Vagina (tissue), 2 donors: ENCODE measurements around the gene PARD6A. TPM values are rescaled to one million over a fixed set of nuclear protein-coding genes. Genes with fewer than 3 reads are reported as not detected.

Experiments
- DNase-seq, 2 donors: peaks; one replicate each; pipeline ENCODE4 v3.0.0-alpha.2; 2017; ENCODE audit errors: extremely low spot score in 2 of 2
- H3K27ac ChIP-seq: fragments of 200-600 bp; sonication (generic); one replicate; pipeline ENCODE4 v1.5.1; 2019
- H3K27me3 ChIP-seq: fragments of 200-600 bp; sonication (generic); one replicate; pipeline ENCODE4 v1.5.1; 2019
- H3K36me3 ChIP-seq, 2 donors: fragments of 200-600 bp; sonication (generic); one replicate each; pipeline ENCODE4 v1.5.1; 2017 to 2019
- H3K4me1 ChIP-seq: fragments of 200-600 bp; sonication (generic); one replicate; pipeline ENCODE4 v1.5.1; 2019
- H3K4me3 ChIP-seq, 2 donors: fragments of 200-600 bp; sonication (generic); 1 replicate in 1 of 2; 2 replicates in 1 of 2; pipeline ENCODE4 v1.5.1; 2016 to 2019
- H3K9me3 ChIP-seq: fragments of 200-600 bp; sonication (generic); one replicate; pipeline ENCODE4 v1.5.1; 2019
- POLR2A ChIP-seq, 2 donors: fragments of 450-650 bp; IDR thresholded peaks; one replicate each; pipeline ENCODE4 v1.6.1; 2017; ENCODE audit warnings: antibody characterized with exemption in 2 of 2, mild to moderate bottlenecking in 2 of 2, moderate library complexity in 2 of 2
- POLR2AphosphoS5 ChIP-seq, 2 donors: sonication (generic); formaldehyde crosslinking; IDR thresholded peaks; one replicate each; pipeline ENCODE4 v1.9.0; 2017; ENCODE audit warnings: antibody characterized with exemption in 2 of 2, mild to moderate bottlenecking in 2 of 2, low read depth in 1 of 2; ENCODE audit not compliant: insufficient read depth in 1 of 2
- intact Hi-C: fragments of 100-400 bp; cut with DNase I; formaldehyde crosslinking; loops from one replicate; pipeline ENCODE4 v1.15.1; 2023
- total RNA-seq: library from RNA; depleted of rRNA; stranded (reverse); fragments of >200 nt; gene quantifications from one replicate; pipeline ENCODE4 v1.2.3, GENCODE V29; 2016
- TF ChIP-seq, protein P1 (sequence below), 3 experiments: fragments of 450-650 bp in 2 of 3; fragments of 200-600 bp in 1 of 3; sonication (generic) in 1 of 3; IDR thresholded peaks; one replicate each; pipeline ENCODE4 v1.5.1; 2017 to 2019; ENCODE audit warnings: antibody characterized with exemption in 3 of 3, mild to moderate bottlenecking in 2 of 3, moderate library complexity in 2 of 3

Gene PARD6A
- total RNA-seq, 1 donor from 2014 or later, result 1.2 TPM

DNA sequence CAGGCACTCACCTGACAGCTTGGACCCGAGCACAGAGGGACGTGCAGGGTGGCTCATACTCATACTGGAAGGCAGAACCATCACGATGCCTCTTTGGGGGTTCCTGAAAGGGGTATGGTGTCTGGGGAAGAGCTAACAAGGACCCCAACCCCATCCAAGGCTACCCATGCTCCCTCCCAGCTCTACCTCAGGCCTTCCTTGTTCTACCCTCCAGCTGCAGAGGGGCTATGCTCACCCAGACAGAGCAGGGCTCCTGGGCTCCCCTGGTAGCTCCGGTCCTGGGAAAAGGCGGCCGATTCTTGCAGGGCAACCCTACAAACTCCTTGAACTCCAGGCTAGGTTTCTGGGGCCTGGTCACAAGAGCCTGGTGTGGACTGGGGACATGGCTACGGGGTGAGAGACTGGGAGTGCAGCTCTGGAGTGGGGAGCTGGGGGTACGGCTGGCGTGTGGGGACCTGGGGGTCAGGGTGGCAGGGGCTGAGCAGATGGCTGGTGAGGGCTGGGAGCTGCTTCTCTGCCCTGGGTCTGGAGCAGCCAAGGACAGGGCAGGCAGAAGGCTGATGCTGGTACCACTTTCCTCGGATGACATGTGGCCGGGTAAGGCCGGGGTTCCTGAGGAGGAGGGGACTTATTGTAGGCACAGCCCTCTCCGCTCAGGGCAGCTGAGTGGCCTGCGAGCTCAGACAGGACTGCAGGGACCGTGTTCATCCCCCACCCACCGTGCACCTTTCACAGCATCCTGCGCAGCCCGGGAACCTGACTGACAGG, 2.8 kb upstream of the PARD6A start:
- H3K27ac ChIP-seq, result no peak overlapping the region
- TF ChIP-seq, protein P1, sequence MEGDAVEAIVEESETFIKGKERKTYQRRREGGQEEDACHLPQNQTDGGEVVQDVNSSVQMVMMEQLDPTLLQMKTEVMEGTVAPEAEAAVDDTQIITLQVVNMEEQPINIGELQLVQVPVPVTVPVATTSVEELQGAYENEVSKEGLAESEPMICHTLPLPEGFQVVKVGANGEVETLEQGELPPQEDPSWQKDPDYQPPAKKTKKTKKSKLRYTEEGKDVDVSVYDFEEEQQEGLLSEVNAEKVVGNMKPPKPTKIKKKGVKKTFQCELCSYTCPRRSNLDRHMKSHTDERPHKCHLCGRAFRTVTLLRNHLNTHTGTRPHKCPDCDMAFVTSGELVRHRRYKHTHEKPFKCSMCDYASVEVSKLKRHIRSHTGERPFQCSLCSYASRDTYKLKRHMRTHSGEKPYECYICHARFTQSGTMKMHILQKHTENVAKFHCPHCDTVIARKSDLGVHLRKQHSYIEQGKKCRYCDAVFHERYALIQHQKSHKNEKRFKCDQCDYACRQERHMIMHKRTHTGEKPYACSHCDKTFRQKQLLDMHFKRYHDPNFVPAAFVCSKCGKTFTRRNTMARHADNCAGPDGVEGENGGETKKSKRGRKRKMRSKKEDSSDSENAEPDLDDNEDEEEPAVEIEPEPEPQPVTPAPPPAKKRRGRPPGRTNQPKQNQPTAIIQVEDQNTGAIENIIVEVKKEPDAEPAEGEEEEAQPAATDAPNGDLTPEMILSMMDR (IDR thresholded peaks at IDR 0.05), result no peak
- no peak for TF ChIP-seq POLR2AphosphoS5 (IDR thresholded peaks at IDR 0.05; ENCODE audit: insufficient read depth in 1 of 2, low read depth in 1 of 2)
- TF ChIP-seq POLR2A (IDR thresholded peaks at IDR 0.05), result no peak
- intact Hi-C loops, result no loop called here
- peaks cover 0 to 10% of the 10 kb centered on the region in 2 donors for H3K36me3 ChIP-seq
- no peak for DNase-seq
- H3K9me3 ChIP-seq, result no peaks in the 10 kb centered on the region
- H3K4me3 ChIP-seq, result no peak overlapping the region
- H3K27me3 ChIP-seq, result peaks cover 3% of the 10 kb centered on the region
- peaks cover 38% of the 10 kb centered on the region for H3K4me1 ChIP-seq

GRCh38 chr16:67658849-67659674, 1.7 kb upstream of the PARD6A start:
- H3K9me3 ChIP-seq, result no peaks in the 10 kb centered on the region
- H3K27ac ChIP-seq, result peak overlapping the region; percentile 90
- H3K4me3 ChIP-seq, result peak overlapping the region; percentile 84 to 99
- no peaks in the 10 kb centered on the region for H3K27me3 ChIP-seq
- peaks cover 0 to 10% of the 10 kb centered on the region in 2 donors for H3K36me3 ChIP-seq
- DNase-seq, result no peak
- intact Hi-C loops, result no loop called here
- TF ChIP-seq, protein P1 (IDR thresholded peaks at IDR 0.05), result no peak
- TF ChIP-seq POLR2A (IDR thresholded peaks at IDR 0.05) (no peak), POLR2AphosphoS5 (IDR thresholded peaks at IDR 0.05; ENCODE audit: insufficient read depth in 1 of 2, low read depth in 1 of 2) (no peak)
- H3K4me1 ChIP-seq, result peaks cover 28% of the 10 kb centered on the region

GRCh38 chr16:67659675-67660563, 841 bp upstream of the PARD6A start, which contains the start of gene ACD:
Gene ACD, minus strand, starts transcription at chr16:67660260. Its CDS starts 40 bp downstream, at chr16:67660220.
- no peaks in the 10 kb centered on the region for H3K9me3 ChIP-seq
- H3K4me1 ChIP-seq, result peaks cover 30% of the 10 kb centered on the region
- H3K4me3 ChIP-seq, result peak within 1 kb of the TSS; percentile 84 to 99
- DNase-seq, result peak in 1 of 2 donors; percentile 94
- no peaks in the 10 kb centered on the region for H3K27me3 ChIP-seq
- H3K36me3 ChIP-seq, result peaks cover 0 to 10% of the 10 kb centered on the region in 2 donors
- H3K27ac ChIP-seq, result peak within 1 kb of the TSS; percentile 90
- intact Hi-C loops, result no loop called here
- TF ChIP-seq, protein P1 (IDR thresholded peaks at IDR 0.05), result no peak
- peak; percentile 71 to 93 for TF ChIP-seq POLR2A (IDR thresholded peaks at IDR 0.05)
- TF ChIP-seq POLR2AphosphoS5 (IDR thresholded peaks at IDR 0.05; ENCODE audit: insufficient read depth in 1 of 2, low read depth in 1 of 2), result peak; percentile 84 to 99

DNA sequence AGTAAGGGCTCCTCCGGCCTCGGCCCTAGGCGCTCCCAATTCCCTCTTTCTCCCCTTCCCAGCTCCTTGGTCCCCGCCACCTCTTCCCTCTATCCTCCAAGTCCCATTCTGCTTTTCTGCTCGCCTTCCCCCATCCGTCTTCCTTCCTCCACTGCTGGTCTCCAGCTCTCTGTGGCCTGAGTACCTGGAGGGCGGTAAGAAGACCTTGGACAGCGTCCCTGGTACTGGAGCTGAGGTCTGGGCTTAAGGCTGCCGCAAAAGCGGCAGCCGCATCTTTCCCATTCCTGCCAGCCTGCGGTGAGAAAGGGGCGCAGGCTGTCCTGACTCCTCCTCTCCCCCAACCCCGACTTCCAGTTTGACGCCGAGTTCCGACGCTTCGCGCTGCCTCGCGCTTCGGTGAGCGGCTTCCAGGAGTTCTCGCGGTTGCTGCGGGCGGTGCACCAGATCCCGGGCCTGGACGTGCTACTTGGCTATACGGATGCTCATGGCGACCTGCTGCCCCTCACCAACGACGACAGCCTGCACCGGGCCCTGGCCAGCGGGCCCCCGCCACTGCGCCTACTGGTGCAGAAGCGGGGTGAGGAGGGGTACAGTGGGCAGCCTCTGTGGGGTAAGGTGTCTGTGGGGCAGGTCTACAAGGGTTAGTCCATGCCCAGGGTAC, 471 bp downstream of the PARD6A start:
- intact Hi-C loops, result no loop called here
- TF ChIP-seq, protein P1 (IDR thresholded peaks at IDR 0.05), result no peak
- TF ChIP-seq POLR2AphosphoS5 (IDR thresholded peaks at IDR 0.05; ENCODE audit: insufficient read depth in 1 of 2, low read depth in 1 of 2) (no peak), POLR2A (IDR thresholded peaks at IDR 0.05) (no peak)
- peaks cover 43% of the 10 kb centered on the region for H3K4me1 ChIP-seq
- DNase-seq, result no peak
- peaks cover 0 to 10% of the 10 kb centered on the region in 2 donors for H3K36me3 ChIP-seq
- no peaks in the 10 kb centered on the region for H3K9me3 ChIP-seq
- peak overlapping the region; percentile 84 to 99 for H3K4me3 ChIP-seq
- peak overlapping the region; percentile 72 for H3K27ac ChIP-seq
- H3K27me3 ChIP-seq, result no peaks in the 10 kb centered on the region
